Pancreas (tissue), 10 donors: ENCODE data around the gene TUBG2. TPM values are rescaled to one million over a fixed set of nuclear protein-coding genes. Genes with fewer than 3 reads are reported as not detected.

ENCODE experiments used
- ATAC-seq, 4 donors: fragments of 200-7000 bp; cut with Tn5 transposase; one replicate each; pipeline versions ENCODE4 v1.8.0 to v1.9.1; 2020; ENCODE audit warnings: mild to moderate bottlenecking in 4 of 4, moderate library complexity in 4 of 4
- DNase-seq, 6 donors: peaks; one replicate each; pipeline ENCODE4 v3.0.0-alpha.2; 2020
- FAIRE-seq: peaks from 2 replicates; lab custom pipeline; 2012; peaks lifted over from hg19 to GRCh38; lab: Jason Lieb, UNC
- H3K27ac ChIP-seq, 4 donors: fragments of 200-600 bp; sonication (generic); 1 replicate in 3 of 4; 2 replicates in 1 of 4; pipeline versions ENCODE4 v1.5.0 to v1.8.0; 2020
- H3K27me3 ChIP-seq, 4 donors: fragments of 200-600 bp; one replicate each; pipeline ENCODE4 v1.8.0; 2021
- H3K36me3 ChIP-seq, 3 donors: fragments of 200-600 bp; sonication (generic) in 1 of 3; one replicate each; pipeline versions ENCODE4 v1.5.0 to v1.8.0; 2020 to 2021
- H3K4me1 ChIP-seq, 3 donors: fragments of 200-600 bp; one replicate each; pipeline ENCODE4 v1.8.0; 2021
- H3K4me3 ChIP-seq, 4 donors: fragments of 200-600 bp; sonication (generic) in 2 of 4; one replicate each; pipeline versions ENCODE4 v1.5.0 to v1.8.0; 2020 to 2021
- H3K9me3 ChIP-seq, 4 donors: fragments of 200-600 bp; one replicate each; pipeline ENCODE4 v1.8.0; 2021
- WGBS, 2 donors: extraction: QIAGEN DNeasy Blood & Tissue Kit; methylation state at CpG; one replicate each; pipeline ENCODE4 v1.1.7; 2013; 5-methylcytosine and 5-hydroxymethylcytosine counted together
- intact Hi-C, 3 donors: fragments of 100-400 bp; cut with DNase I; formaldehyde crosslinking; loops; one replicate each; pipeline versions ENCODE4 v1.11.1 to v1.14.2; 2022
- polyA plus RNA-seq, 2 donors: library from polyadenylated mRNA; stranded (reverse); fragments of 200-250 nt; gene quantifications; one replicate each; pipeline ENCODE4 v1.2.3, GENCODE V29; 2013
- total RNA-seq, 6 donors: library from RNA; stranded (reverse); fragmentation: NEBNext Ultra II Directional in 4 of 6; extraction: Animal tissue kit (Norgen Biotek cat#: 25700) in 4 of 6; gene quantifications; one replicate each; pipeline versions ENCODE4 v1.2.1 to v1.2.4, GENCODE V29; 2021 to 2023
- TF ChIP-seq, protein P1 (sequence below), 4 donors: fragments of 200-600 bp; sonication (generic) in 3 of 4; IDR thresholded peaks; one replicate each; pipeline versions ENCODE4 v1.5.0 to v1.8.0; 2021; ENCODE audit warnings: antibody characterized with exemption in 4 of 4
- donor health status: healthy with polysubstance abuse.
- donor health status: DM: no; HTN: no; CAD: no; lungs with moderate emphysema.
- donor health status: DM: no; HTN: no; CAD: no.
- donor health status: control.
- donor health status: control.
- donor health status: Bipolar disorder and iron deficiency.
- donor health status: DM: yes; HTN: yes; CAD: no.
- donor health status: DM: no; HTN: no; CAD: no.
- donor health status: DM: no; HTN: no; CAD: no.
- donor health status: DM: yes; HTN: yes; CAD: no.

TUBG2 gene
- total and polyA plus RNA-seq, 8 donors: 10.9 to 90.5 (median 32.7) TPM

DNA sequence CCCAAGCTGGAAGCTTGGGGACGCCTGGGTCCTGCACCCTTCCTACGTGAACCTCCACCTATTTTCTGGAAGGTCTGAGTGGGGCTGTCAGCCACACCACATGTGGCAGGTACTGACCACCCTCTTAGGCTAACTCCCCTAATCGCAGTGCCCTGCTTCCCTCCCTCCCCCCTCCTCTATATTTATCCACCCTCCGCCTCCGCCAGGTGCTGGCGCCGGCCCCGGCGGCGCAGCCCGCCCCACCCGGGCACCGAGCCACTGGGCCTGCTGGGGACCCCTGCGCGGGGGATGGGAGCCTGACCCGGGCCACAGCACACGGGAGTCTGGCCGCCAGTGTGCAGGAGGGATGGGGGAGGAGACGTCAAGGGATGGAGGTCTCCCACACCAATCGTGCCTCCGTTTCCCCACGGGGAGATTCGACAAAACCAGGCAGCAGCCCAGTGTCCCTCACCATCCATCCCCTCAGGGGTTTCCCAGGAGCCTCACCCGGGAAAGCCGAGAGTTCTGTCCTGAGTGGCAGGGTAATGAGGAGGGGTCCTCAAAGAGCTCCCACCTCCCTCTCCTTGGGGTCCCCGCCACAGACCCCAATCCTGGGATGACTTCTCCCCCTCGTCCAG lies 16.4 kb downstream of the TUBG2 start:
- DNase-seq (peak; percentile 71 to 91 (median 85)), ATAC-seq (peak; percentile 8 to 35 (median 22)), FAIRE-seq (no peak)
- Histone ChIP-seq H3K4me1 (peaks cover 6 to 38% (median 16%) of the 10 kb centered on the region in 3 donors), H3K36me3 (peaks cover 4 to 33% (median 18%) of the 10 kb centered on the region in 3 donors), H3K4me3 (peak overlapping the region; percentile 79 to 92 (median 85)), H3K27me3 (no peaks in the 10 kb centered on the region), H3K9me3 (no peaks in the 10 kb centered on the region), H3K27ac (peak overlapping the region; percentile 73 to 93 (median 90))
- intact Hi-C loops: loop anchor here in 1 of 3 donors (10.0 kb wide), 1 partner anchor 51 kb away; no protein-coding TSS in a partner anchor
- WGBS, 2 donors: 0% methylated on average over 22 to 27 of the region's 27 CpGs
- TF ChIP-seq, protein P1, sequence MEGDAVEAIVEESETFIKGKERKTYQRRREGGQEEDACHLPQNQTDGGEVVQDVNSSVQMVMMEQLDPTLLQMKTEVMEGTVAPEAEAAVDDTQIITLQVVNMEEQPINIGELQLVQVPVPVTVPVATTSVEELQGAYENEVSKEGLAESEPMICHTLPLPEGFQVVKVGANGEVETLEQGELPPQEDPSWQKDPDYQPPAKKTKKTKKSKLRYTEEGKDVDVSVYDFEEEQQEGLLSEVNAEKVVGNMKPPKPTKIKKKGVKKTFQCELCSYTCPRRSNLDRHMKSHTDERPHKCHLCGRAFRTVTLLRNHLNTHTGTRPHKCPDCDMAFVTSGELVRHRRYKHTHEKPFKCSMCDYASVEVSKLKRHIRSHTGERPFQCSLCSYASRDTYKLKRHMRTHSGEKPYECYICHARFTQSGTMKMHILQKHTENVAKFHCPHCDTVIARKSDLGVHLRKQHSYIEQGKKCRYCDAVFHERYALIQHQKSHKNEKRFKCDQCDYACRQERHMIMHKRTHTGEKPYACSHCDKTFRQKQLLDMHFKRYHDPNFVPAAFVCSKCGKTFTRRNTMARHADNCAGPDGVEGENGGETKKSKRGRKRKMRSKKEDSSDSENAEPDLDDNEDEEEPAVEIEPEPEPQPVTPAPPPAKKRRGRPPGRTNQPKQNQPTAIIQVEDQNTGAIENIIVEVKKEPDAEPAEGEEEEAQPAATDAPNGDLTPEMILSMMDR (IDR thresholded peaks at IDR 0.05): no peak

DNA sequence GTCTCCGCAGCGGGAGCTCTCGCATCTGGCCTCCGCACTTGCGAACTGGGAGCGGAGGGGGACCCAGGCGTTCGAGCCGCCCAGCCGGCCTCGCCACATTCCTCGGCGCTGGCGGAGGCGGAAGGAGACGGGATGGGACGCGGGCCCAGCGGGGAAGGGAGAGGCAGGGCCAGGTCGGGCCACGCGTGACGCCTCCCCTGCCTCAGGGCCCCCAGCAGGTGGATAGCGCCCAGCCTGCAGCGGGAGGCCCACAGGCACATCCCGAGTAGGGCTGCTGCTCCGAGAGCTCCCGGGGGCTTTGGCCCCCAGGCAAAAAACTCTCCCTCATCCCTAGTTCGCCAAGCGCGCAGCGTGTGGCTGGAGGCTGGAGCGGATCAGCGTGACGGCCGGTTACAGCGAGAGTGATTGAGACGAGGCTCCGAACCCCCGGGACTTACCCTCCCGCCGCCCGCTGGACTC lies 16.9 kb downstream of the TUBG2 start:
- Histone ChIP-seq H3K4me3 (peak overlapping the region; percentile 79 to 92 (median 85)), H3K9me3 (no peaks in the 10 kb centered on the region), H3K27me3 (no peaks in the 10 kb centered on the region), H3K4me1 (peaks cover 6 to 38% (median 16%) of the 10 kb centered on the region in 3 donors), H3K27ac (peak overlapping the region; percentile 73 to 93 (median 90)), H3K36me3 (peaks cover 4 to 27% (median 13%) of the 10 kb centered on the region in 3 donors)
- ATAC-seq: peak; percentile 4 to 21 (median 13)
- TF ChIP-seq, protein P1 (IDR thresholded peaks at IDR 0.05): no peak
- 0% methylated on average over 31 to 43 of the region's 43 CpGs for WGBS, 2 donors
- no peak for FAIRE-seq
- peak in 5 of 6 donors; percentile 70 to 90 (median 82) for DNase-seq
- intact Hi-C loops: loop anchor here in 1 of 3 donors (10.0 kb wide), 1 partner anchor 51 kb away; no protein-coding TSS in a partner anchor

DNA sequence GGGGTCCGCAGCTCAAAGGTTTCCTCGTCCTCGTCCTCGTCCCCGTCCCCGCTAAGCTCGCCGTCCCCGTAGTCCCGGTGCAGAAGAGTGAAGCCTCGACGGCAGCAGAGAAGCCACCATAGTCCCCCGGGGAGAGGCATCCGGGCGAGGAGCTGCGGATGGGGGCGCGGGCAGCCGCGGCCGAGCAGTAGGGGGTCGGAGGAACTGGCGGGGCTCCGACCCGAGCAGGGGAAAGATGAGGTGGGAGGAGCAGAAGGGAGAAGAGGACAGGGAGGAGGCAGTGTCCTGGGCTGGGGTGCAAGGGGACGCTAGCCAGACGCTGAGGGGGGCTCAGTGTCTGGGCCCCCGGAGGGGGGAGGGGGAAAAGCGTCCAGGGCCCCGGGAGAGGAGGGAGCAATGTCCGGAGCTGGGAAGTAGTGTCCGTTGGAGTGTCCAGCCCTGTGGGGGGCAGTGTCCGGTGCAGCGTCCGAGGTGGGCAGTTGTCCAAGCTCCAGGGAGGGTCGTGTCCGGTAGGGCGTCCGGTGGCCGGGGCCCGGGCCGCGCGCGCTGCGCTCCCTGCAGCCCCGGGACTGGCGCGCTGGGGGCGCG lies 17.4 kb downstream of the TUBG2 start, which contains the start of gene PLEKHH3:
Gene PLEKHH3 (minus strand): TSS at position 571 of the 588 bp plus-strand sequence. CDS start 431 bp downstream, at position 140.
- FAIRE-seq (no peak), DNase-seq (no peak), ATAC-seq (peak; percentile 0 to 1 (median 0))
- peaks cover 6 to 38% (median 16%) of the 10 kb centered on the region in 3 donors for H3K4me1 ChIP-seq
- TF ChIP-seq, protein P1 (IDR thresholded peaks at IDR 0.05): no peak
- peak within 1 kb of the TSS; percentile 79 to 92 (median 85) for H3K4me3 ChIP-seq
- peaks cover 4 to 22% (median 11%) of the 10 kb centered on the region in 3 donors for H3K36me3 ChIP-seq
- 0 to 1% methylated on average over 43 to 51 of the region's 51 CpGs for WGBS, 2 donors
- no peaks in the 10 kb centered on the region for H3K9me3 ChIP-seq
- intact Hi-C loops: loop anchor here in 1 of 3 donors (10.0 kb wide), 1 partner anchor 52 kb away; no protein-coding TSS in a partner anchor
- H3K27me3 ChIP-seq: no peaks in the 10 kb centered on the region
- H3K27ac ChIP-seq: peak within 1 kb of the TSS; percentile 83 to 97 (median 90)

DNA sequence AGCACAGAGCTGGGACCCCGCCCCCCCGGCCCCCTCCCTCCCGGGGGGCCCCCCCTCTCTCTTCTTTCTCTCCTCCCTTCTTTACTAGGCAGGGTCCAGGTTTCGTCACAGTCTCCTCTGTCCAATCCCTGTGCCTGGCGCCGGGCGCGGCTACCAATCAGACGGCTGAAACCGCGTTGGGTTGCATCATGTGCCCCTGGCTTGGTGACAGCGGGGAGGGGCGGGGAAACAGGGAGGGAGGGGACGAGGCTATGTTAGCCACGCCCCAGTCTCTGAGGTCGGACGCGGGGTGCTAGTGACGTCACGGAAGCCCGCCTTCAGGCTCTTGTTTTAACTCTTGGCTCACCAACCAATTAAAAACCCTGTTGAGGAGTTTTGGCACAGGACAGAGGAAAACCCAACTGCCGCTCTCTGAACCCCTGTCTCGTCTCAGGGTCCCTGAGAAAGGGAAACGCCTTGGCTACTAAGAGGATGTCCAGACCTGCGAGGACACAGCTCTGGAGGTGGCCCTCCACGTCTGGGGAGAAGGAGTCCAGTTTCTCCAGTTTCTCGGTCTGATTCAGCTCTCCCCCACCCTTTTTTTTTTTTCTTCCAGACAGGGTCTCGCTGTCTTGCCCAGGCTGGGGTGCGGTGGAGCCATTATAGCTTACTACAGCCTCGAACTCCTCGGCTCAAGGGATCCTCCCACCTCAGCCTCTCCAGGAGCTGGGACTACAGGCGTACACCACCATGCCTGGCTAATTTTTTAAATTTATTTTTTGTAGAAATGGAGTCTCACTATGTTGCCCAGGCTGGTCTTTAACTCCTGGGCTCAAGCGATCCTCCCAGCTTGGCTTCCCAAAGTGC lies 18.2 kb downstream of the TUBG2 start:
- intact Hi-C loops: loop anchor here in 1 of 3 donors (10.0 kb wide), 1 partner anchor 52 kb away; no protein-coding TSS in a partner anchor
- peak overlapping the region; percentile 79 to 92 (median 85) for H3K4me3 ChIP-seq
- peak overlapping the region; percentile 83 to 97 (median 90) for H3K27ac ChIP-seq
- WGBS, 2 donors: 2% methylated on average over 32 to 33 of the region's 33 CpGs
- peaks cover 6 to 44% (median 19%) of the 10 kb centered on the region in 3 donors for H3K4me1 ChIP-seq
- peaks cover under 1 to 15% (median 8%) of the 10 kb centered on the region in 3 donors for H3K36me3 ChIP-seq
- ATAC-seq (peak; percentile 58 to 73 (median 65)), FAIRE-seq (peak; percentile 81), DNase-seq (peak; percentile 99 to 100 (median 100))
- TF ChIP-seq, protein P1 (IDR thresholded peaks at IDR 0.05): no peak
- H3K9me3 ChIP-seq: no peaks in the 10 kb centered on the region
- H3K27me3 ChIP-seq: no peaks in the 10 kb centered on the region
